GM18502 (cell line): Measurements from ENCODE around the gene CEACAM16.
"Not testable (repeated sequence)": the region's sequence is repeated elsewhere in the genome, so short reads cannot be mapped to it uniquely, and the experiment has no call there.

ENCODE experiments used
- ATAC-seq: cut with Tn5 transposase; IDR thresholded peaks from one replicate; pipeline ENCODE4 v1.9.1; 2021; ENCODE audit warnings: mild to moderate bottlenecking; ENCODE audit not compliant: unreplicated experiment, poor library complexity

CEACAM16 gene, protein sequence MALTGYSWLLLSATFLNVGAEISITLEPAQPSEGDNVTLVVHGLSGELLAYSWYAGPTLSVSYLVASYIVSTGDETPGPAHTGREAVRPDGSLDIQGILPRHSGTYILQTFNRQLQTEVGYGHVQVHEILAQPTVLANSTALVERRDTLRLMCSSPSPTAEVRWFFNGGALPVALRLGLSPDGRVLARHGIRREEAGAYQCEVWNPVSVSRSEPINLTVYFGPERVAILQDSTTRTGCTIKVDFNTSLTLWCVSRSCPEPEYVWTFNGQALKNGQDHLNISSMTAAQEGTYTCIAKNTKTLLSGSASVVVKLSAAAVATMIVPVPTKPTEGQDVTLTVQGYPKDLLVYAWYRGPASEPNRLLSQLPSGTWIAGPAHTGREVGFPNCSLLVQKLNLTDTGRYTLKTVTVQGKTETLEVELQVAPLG

GRCh38 chr19:44698492-44699201 is at the start of gene CEACAM16:
Gene CEACAM16, plus strand, starts transcription at chr19:44699151. Its CDS starts 2,306 bp downstream, at chr19:44701457.
- no peak for ATAC-seq

GRCh38 chr19:44649578-44650145 is 49.3 kb upstream of the CEACAM16 start:
- no peak for ATAC-seq

DNA sequence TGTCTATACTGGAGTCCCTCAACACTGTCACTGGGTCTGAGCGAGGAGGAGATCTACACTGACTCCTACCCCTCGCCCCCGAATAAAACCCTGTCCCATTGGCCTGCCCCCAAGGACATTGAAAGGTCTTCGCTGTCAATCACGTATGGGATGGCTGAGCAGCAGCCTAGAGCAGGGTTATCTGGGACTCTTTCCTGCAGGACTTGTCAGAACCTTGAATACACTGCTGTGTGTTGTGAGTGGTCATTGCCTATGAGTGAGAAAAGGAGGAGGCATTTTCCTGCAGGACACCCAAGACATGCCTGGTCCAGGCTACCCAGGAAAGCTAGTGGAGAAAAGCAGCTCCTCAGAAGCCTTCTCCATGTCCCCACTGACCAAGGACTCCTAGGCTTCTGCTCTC is 45.6 kb upstream of the CEACAM16 start:
- no peak for ATAC-seq

DNA sequence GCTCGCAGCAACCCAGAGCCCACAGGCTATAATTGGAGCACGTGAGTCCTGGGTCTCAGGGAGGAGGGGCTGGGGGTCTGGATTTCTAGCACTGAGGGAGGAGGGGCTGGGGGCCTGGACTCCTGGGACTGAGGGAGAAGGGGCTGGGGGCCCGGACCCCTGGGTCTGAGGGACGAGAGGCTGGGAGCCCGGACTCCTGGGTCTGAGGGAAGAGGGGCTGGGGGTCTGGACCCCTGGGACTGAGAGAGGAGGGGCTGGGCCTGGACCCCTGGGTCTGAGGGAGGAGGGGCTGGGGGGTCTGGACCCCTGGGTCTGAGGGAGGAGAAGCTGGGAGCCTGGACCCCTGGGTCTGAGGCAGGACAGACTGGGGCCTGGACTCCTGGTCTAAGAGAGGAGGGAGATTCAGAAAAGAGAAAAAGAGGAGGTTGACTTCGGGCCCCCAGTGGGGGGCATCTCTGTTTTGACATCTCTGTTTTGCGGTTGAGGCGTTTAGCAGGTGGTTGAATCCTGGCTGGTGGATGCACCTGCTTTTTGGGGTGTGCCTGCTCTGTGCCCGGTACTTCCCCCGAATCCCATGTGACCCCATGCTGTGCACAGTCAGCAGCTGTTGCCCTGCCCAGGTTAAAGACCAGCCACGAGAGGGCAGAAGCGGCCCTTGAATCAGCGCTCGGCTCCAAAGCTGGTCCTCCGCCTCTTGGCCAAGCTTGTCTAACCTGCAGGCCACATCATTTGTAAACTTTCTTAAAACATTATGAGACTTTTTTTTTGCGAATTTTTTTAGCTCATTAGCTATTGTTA is 44.8 kb upstream of the CEACAM16 start:
- ATAC-seq = peak; percentile 92

DNA sequence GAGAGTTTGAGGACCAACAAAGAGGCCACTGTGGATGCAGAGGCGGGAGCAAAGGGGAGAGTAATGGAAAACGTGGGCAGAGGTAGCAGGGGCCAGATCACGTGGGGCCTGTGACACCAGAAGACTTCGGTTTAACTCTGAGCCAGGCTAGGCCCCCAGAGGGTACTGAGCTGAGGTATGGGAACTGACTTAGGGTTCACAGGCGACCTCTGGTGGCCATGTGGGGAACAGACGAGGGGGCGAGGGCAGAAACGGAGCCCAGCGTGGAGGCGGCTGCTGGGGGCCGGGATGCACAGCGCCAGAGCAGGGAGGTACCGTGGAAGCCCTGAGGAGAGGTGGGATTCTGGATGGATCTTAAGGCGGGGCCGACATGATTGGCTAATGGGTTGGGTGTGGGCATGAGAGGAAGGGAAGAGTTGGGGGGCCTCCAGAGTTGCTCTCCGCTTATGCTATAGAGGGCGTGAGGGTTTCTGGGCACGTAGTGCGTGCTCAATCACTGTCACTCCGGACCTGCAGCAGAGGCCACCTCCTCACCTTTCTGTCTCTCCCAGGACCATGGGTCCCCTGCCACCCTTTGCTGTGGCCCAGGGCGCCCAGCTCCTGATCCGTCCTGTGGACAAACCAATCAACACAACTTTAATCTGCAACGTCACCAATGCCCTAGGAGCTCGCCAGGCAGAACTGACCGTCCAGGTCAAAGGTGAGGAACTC is 41.6 kb upstream of the CEACAM16 start:
- ATAC-seq = no peak

DNA sequence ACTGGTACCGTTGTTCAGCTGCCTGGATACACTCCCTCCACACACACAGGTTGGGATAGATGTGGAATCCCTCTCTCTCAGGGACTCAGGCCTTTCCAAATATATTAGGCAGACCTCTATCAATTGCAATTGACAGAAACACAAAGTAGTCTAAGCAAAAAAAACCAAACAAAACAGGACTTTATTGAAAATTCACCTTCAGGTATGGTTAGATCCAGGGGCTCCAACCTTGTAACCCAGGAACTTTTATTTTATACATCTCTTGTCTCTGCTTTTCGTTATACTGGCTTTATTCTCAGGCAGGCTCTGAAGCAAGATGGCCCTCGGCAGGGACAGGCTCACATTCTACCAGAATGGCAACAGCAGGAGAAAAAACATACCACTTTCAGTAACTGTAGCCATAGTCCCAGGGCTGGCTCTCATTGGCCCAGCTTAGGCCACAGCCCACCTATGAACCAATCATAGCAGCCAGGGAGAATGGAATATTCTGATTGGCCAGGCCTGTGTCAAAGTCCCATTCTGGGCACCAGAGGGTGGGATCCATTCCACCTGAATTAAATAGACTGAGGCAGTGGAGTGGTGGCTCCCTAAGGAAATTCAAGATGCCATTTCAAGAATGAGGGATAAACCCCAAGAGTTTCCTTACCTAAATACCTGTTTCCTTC is 40.8 kb upstream of the CEACAM16 start:
- no peak for ATAC-seq

- ATAC-seq = no peak
These were observed 38.9 kb upstream of the CEACAM16 start for GRCh38 chr19:44660081-44660480.

DNA sequence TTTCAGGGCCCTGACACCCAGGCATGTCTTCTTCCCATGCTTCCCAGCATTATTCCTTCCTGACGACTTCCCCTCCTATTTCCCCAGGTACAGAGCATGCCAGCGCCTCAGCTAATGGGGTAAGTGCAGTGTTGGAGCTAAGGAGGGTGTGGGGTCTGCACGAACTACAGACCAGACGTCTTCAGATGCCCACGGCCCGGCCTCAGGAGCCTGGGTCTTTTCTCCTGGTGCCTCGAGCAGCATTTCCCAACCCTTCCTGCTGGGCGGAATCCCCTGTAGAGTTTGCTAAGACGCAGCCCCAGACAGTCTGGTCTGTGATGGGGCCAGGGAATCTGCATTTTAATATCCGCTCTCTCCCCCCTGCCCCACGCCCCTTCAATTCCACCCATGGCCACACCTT is 37.7 kb upstream of the CEACAM16 start:
- ATAC-seq = no peak

DNA sequence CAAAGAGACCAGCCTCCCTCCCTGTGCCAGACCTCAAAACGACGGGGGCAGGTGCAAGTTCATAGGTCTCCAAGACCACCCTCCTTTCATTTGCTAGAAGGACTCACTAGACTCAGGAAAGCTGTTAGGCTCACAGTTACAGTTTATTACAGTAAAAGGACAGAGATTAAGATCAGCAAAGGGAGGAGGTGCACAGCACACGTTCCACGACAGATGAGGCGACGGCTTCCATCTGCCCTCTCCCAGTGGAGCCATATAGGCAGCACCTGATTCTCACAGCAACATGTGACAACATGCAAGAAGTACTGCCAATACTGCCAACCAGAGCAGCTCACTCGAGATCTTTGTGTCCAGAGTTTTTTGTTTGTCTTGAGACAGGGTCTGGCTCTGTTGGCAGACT is 37.0 kb upstream of the CEACAM16 start:
- no peak for ATAC-seq

GRCh38 chr19:44662691-44663385 is 36.1 kb upstream of the CEACAM16 start:
- no peak for ATAC-seq

DNA sequence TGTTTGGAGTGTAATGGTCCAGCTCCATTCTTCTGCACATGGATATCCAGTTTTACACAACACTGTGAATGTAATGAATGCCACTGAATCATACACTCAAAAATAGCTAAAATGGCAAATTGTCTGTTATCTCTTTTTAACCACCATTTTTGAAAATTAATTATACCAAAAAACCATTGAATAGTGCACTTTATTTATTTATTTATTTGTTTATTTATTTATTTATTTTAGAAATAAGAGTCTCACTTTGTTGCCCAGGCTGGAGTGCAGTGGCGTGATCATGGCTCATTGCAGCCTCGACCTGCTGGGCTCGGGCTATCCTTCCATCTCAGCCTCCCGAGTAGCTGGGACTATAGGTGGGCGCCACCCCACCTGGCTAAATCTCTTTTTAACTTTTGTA is 35.0 kb upstream of the CEACAM16 start:
- ATAC-seq = no peak

- ATAC-seq = no peak
These were observed 34.0 kb upstream of the CEACAM16 start for GRCh38 chr19:44664976-44665375.

- ATAC-seq = no peak
These were observed 31.9 kb upstream of the CEACAM16 start for GRCh38 chr19:44666852-44667556.

DNA sequence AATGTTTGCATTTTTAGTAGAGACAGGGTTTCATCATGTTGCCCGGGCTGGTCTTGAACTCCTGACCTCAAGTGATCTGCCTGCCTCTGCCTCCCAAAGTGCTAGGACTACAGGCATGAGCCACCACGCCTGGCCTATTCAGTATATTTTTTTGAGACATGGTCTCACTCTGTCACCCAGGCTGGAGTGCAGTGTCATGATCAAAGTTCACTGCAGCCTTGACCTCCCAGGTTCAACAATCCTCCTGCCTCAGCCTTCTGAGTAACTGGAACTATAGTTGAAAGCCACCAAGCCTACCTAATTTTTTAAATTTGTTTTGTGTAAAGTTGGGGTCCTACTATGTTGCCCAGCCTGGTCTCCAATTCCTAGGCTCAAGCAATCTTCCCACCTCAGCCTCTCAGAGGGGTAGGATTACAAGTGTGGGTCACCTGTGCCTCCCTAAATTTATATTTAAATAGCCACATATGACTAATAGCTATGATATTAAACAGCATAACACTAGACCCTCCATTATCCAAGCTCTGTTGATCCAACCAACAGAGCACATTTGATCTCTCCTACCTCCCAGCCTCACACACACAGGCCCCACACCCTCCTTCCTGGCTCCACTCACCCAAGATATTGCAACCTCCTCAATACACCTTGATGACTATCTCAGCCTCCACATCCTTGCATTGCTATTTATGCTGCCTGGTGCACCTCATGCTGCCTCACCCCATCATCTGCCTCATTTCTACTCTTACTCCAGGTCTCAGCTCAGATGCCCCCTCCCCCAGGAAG is 29.8 kb upstream of the CEACAM16 start:
- ATAC-seq = no peak

- not testable (repeated sequence) for ATAC-seq
These were observed 28.9 kb upstream of the CEACAM16 start for GRCh38 chr19:44670027-44670426.

GRCh38 chr19:44671400-44671799 is 27.6 kb upstream of the CEACAM16 start, which contains the start of gene CEACAM19:
Gene CEACAM19, plus strand, starts transcription at chr19:44671482. Its CDS starts 450 bp downstream, at chr19:44671932.
- no peak for ATAC-seq

DNA sequence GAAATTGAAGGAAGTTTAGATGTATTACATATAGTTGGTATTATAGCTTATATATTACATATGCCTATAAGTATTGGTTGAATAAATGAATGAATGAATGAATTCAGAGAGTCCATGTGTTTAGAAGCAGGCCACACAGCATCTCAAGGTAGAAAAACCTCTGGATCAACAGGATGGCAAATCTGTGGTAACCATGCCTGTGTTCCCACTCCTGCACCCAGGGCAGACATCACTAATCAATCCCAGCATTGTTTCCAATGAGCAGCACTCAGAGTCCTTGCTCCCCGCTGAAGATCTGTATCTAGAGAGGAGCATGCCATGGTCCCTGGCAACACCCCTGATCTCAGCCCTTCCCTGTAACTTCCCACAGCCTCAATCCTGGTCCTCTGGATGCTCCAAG is 26.7 kb upstream of the CEACAM16 start:
- ATAC-seq = no peak
